ENCODE measurements around the gene BCAR1.
"Not testable (repeated sequence)": the region's sequence is repeated elsewhere in the genome, so short reads cannot be mapped to it uniquely, and the experiment has no call there.

The BCAR1 gene

DNA sequence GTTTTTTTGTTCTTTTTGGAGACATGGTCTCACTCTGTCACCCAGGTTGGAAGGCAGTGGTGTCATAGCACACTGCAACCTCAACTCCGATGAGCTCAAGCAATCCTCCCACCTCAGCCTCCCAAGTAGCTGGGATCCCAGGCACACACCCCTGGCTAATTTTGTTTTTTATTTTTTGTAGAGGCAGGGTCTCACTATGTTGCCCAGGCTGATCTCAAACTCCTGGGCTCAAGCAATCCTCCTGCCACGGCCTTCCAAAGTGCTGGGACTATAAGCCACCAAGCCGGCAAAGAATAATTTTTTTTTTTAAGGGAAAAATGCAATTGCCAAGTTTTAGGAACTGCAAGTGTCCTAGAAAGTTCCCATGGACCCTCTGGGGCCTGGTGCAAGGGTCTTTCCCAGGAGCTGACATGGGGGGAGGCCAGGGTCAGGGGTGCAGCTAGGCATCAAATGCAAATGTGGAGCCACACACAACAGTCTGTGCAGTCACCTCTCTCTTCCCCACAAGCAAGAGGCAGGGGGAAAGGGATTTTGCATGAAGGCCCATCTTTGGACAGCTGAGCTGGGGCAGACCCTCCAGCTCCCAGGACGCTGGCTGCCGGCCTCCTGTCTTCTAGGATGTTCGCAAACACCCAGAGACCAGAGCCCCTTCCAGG is 20.1 kb upstream of the BCAR1 start:
- DNase-seq (ENCODE audit: low read depth), result no peak

DNA sequence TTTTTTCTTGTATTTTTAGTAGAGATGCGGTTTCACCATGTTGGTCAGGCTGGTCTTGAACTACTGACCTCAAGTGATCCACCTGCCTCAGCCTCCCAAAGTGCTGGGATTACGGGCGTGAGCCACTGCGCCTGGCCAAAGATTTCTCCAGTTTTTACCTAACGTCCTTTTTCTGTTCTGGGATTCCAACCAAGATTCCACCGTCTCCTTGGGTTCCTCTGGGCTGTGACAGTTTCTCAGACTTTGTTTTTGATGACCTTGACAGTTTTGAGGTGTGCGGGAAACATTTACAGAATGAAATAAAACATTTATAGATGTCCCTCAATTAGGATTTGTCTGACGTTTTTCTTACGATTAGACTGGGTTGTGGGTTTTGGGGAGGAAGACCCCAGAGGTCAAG is 17.9 kb upstream of the BCAR1 start:
- not testable (repeated sequence) for DNase-seq (ENCODE audit: low read depth)

DNA sequence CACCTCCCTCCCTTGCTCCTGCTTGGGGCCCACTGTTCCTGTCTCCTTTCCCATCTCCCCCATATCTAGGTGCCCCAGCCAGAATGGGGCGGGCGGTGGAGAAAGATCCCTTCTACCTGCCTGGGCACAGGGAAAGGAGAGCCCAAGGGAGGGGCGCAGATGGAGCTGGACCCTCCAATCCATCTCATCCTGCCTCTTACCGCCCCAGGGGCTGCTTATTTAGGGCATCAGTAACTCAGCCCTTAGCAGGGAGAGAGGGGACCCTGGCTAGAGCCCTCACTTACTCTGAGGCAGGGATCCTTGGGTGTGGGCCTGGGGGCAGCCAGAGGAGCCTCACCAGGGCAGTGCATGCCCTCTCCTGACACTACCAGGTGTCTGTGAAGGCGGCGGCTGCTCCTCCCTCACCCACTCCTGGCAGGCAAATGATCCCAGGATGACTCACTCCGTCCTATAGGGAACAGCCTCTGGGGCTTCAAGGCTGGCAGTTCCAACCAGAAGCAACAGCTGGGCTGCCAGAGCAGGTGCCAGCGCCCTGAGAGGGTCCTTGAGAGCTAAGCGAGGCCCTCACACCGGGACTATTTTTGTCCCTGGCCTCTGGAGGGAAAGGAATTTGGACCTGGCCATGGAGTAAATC is 16.3 kb upstream of the BCAR1 start:
- DNase-seq (ENCODE audit: low read depth), result no peak

DNA sequence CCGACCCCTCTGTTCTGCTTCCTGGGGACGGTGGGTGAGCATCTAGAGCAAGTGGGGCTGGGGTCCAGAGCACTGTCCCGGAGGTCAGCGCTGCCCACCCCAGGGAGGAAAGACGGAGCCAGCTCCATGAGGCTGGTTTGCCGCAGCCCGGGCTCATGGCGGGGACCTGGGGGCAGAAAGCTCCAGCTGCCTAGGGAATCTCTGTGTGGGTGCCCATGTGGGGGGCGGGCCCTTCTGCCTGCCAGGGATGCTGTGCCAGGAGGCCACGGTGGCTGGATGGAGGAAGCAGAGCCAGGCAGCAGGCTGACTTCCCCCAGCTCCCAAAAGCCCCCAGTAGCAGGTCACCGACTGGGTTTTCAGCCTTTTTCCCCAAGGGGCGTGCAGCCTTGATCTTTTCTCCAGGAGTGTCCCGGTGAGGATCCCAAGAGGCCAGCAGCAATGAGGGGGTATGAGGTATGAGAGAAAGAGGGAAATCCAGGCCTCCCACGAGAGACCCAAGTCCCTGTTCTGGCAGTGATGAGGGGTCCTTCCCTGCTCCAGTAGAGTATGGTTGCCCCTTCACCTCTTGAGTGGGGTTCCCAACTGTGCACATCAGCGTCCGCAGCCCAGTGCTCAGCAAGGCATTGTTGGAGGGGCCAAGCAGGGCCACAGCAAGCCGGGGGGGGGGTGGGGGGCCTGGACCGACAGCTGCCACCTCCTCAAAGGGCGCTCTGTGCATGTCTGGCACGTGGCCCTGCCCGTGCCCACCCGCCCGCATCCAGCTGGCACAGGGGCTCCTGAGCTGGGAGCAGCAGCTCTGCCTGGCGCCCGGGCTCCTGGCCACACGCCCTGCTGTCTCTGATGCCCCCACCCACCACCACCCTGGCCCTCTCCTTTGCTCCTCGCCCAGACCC is 15.6 kb upstream of the BCAR1 start:
- no peak for DNase-seq (ENCODE audit: low read depth)

DNA sequence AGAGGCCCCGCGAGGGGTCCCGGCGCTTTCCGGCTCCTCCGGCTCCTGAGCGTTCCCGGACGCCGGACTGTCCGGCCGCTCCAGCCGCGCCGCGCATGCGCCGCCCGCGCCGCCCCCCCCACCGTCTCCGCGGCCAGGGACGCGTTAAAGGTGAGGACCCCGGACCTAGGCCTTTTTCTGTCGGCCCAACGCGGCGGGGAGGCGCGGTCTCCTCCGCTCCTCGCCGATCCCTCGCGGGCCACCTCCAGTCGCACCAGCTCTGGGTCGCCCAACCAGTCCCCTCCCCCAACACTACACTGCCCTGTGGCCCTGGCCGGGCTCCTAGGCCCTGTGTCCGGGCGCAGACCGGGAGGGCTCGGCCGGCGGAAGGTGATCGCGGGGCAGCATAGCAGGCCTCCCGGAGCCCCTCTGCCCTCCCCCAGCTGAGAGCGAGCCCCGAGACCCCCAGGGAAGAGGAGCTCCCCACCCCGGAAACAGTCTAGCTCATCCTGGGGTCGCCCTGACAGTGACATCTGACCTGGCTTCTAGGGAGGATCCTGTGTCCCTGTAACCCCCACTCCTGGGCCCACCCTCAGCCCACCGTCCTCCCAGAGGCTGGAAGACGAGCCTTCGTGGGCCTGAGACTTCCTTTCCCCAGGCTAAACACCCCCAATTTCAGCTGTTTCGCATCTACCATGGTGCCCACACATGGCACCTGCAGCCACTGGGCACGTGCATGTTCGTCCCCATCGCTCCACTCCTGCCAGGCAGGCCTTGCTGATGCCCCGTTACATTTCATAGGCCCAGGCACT is 14.7 kb upstream of the BCAR1 start:
- DNase-seq (ENCODE audit: low read depth), result no peak

DNA sequence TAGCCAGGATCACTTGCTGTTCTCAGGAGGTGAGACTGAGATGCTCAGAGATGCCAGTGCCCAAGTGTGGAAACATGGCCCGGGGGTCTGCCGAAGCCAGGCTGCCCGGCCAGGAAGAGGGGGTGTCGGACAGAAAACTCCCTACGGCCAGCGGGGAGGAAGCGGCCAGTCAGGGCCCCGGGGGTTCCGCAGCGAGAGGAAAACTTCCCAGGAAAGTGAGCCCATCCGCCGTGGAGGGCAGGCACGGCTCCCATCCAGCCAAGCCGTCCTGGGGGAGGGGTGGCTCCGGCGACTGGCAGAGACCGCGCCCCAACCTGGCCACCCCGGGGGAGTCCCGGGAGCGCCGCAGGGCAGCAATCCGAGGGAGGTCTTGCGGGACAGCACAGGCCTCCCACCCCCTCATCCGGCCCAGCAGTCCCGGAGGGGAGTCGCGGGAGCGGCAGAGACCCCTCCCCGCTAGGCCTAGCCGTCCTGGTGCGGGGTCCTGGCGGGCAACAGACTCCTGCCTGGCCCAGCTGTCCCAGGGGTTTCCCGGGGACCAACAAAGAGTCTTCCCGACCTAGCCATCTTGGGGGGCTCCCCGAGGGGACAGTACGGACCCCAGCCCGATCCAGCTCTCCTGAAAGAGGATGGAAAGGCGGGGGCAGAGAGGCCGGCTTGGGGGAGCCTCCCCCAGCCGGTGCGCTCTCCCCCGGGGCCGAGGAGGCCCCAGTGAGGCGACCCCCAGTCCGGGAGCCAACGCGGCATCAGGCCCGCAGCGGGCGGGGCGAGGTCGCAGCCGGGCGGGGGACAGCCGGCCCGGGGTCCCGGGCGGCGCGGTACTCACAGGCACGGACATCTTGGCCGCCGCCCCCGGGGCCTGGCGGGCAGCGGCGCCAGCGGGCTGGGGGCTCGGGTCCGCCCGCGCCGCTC is 13.8 kb upstream of the BCAR1 start:
- no peak for DNase-seq (ENCODE audit: low read depth)

DNA sequence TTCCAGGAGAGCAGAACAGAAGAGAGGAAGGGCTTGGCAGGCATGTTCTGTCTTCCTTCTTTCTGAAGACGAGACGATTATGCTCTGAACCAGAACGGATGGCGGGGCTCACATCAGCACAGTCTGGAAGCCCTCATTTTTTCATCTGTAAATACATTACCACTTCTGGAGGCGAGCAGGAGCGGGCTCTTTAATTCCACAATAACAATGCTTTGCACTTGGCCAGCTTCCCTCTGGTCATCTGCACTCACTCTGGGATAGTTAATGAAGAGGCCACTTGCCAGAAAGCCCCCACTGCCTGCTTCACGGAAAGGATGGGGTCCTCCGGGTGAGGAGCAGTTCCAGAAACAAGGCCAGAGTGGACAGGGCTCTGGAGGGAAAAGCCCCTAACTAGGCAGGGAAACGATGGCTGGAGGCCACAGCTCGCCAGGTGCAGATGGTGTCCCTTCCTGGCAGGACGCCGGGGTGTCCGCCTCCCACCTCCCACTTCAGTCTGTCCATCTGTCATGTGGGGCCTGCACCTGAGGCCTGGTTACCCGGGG is 13.1 kb upstream of the BCAR1 start:
- no peak for DNase-seq (ENCODE audit: low read depth)

DNA sequence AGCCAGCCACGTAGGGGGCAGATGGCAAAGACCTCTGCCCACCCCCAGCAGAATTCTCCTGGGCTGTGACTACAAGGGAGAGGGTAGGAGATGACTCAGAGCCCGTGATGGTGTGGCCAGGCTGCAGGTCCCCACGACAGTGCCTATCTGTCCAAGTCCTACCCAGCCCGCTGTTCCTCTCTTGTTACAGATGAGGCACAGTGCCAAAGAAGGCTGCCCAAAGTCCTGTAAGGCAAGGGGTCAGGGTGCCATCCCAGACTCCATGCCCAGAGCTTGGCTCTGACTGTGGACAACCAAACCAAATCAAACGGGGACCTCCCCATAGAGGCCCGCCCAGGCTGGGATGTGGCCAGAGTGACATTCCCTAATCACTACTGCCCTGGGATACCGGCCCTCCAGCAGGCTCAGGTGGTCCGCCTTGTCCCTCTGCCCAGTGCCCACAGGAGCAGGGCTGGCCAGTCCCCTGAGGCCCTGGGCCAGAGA is 12.6 kb upstream of the BCAR1 start:
- DNase-seq (ENCODE audit: low read depth), result no peak

DNA sequence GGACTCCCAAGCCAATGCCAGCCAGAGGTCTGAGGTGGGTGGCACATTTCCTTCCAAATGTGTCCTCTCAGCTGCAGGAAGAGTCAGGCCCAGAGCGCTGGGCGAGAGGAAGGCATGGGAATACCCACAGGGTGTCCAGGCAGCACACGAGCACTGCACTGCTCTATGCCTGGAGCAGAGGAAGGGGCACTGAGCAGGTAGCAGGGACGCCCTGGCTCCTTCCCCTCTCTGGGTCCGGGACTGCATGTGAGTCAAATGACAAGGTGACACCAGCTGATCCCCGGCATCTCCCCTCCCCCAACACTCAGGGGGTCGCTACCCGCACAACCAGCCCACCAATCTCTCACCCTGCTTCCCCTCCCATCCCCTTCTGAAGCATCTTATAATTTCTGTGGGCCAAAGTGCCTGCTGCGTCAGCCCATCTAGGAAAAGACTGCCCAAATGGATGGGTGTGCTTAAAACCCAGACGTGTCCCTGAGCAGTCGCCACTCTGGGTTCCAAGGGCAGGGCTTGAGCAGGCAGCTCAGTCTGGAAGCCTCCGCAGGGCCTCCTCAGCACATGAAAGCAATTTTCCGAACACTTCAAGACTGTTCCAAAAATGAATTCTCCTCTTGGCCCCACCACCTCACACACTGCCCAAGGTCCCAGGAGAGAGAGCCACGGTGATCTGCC is 12.0 kb upstream of the BCAR1 start:
- DNase-seq (ENCODE audit: low read depth), result no peak

DNA sequence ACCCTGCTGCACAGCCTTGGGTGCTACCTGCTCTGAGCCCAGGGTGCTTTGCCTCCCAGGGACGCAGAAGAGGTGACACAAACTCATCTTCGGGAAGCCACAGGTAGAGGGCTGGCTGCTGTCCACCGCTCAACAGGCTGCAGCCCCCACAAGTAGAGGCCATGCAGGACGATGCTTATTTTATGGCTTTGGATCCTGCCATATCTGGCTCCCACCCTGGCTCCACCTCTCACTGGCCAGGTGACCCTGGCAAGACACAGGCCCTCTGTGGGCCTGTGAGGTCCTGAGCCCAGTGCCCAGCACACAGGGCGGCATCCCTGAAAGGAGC is 11.3 kb upstream of the BCAR1 start:
- no peak for DNase-seq (ENCODE audit: low read depth)

DNA sequence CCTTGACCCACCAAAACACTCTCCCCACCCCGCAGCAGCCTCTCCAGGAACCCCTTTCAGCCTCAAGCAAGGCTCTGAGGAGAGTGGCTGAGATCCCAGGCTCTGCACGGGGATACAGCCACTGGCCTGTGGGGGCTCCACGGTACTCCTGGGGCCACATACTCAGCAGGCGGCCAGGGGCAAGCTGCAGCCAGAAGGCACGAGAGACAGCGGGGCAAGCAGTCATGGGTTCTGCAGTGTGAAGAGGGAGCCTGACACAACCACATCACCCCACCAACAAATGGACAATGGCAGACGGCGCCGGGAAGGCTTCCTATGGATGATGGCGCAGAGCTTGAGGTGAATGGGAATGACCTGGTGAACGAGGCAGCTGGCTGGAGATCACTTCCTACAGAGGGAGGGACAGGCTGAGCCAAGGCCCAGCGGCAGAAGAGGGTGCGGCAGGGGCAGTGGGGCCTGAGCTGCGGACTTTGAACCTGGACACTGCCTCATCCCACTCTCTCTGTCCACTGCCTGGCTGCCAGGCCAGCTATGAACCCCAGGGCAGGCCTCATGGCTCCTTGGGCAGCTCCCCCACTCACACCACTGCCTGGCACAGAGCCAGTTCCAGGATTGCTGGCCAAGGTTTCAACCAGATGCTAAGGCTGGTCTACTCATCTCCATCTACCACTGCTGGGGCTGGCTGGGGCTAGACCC is 10.8 kb upstream of the BCAR1 start:
- no peak for DNase-seq (ENCODE audit: low read depth)

DNA sequence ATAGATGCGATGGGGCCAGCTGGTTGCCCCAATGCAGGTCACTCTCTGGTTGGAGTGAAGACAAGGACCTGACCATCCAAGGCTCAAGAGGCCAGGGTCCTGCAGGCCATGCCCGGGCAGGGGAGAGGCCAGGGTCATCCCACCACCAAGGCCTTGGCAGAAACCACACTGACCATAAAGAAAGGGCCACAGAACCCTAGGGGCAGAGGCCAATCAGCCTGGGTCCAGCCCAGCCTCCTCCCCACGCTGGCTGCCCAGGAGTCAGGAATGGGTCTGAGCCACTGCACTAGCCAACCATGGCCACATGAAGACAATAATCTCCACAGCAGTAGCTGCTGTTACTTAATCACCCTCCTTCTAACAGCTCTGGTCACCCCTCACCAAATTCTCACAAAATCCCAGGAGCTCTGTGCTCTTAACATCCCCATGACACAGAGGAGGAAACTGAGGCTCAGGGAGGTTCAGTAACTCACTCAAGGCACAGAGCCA is 10.2 kb upstream of the BCAR1 start:
- no peak for DNase-seq (ENCODE audit: low read depth)

DNA sequence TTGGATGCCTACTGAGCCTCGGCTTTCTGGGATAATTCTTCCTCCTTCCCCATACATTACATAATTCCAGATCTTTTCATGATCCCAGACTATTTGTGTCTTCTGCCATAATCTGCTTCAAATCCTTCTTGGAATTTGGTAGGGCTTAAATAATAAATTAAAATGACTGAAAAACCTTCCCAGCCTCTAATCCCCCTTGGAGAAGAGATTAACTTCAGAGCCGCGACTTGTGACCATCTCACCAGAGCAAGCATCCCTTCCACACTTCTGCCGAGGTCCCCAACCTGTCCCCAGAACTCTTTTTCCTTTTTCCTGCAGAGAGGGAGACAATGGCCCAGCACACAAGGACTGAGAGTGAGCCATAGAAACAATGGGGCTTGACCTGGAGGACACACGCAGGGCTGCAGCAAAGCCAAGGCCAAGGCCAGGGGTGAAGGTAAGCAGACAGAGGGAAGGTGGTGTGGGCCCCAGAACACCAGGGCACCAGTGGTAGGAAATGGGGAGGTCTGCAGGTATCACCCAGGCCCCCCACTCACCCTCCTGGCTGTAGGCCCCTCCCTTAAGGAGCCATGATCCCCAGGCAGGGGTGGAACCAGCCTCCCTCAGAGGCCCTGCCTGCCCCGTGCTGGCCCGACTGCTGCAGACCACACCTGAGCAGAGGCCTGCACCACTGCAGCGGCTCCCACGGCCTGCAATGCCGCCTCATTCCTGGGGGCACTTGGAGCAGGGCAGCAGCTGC is 9.6 kb upstream of the BCAR1 start:
- no peak for DNase-seq (ENCODE audit: low read depth)

DNA sequence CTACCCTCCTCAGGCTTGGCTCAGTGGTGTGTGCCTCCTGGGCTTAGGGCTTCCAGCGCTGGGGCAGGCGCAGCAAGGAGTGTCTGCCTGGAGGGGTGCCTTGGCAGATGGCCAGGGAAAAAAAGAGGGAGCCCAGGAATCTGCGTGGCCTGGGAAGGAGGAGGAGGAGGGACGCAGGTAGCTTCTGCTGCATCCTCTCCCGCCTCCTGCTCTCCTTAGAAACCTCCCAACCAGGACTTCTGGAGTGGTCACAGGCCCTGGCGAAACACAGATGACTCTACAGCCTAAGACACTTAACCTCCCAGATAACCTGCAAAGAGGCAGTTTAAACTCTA is 7.3 kb upstream of the BCAR1 start:
- DNase-seq (ENCODE audit: low read depth), result no peak

DNA sequence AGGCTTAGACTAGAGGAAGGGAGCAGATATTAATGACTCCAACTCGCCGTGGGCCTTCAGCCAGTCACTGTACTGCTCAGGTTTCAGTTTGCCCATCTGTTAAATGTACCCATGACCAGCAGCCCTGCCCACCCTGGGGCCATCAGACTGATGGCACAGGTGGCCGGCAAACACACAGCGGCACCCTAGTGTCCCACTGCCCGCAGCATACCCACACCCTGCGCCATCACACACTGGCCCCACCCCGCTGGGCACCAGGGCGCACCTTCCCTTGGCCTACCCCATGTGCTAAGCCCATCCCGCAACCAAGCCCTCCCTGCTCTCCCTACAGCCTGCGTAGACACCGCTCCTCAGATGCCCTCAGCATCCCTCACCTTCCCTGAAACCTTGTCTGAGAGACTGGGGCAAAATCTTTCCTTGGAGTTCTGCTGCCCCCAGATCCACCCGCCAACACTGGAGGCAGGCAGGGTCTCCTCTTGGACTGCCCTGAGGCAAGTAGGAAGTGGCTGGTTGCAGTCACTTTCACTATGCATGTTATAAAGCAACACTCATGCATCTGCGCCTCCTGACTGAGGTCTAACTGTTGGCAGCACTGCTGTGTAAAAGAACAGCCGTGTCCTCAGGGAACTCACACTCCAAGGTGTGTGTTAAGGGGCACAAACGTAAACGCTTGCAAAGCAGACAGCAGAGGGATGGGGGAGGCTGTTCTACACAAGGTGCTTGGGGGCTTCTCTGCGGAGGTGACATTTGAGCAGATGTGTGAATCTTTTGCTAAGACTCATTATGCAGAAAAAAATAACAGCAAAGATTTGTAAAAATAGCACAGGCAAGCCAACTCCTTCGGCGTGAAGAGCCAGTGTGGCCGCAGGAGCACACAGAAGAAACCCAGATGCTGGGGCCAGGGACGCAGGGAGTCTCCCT is 6.7 kb upstream of the BCAR1 start:
- DNase-seq (ENCODE audit: low read depth), result no peak

DNA sequence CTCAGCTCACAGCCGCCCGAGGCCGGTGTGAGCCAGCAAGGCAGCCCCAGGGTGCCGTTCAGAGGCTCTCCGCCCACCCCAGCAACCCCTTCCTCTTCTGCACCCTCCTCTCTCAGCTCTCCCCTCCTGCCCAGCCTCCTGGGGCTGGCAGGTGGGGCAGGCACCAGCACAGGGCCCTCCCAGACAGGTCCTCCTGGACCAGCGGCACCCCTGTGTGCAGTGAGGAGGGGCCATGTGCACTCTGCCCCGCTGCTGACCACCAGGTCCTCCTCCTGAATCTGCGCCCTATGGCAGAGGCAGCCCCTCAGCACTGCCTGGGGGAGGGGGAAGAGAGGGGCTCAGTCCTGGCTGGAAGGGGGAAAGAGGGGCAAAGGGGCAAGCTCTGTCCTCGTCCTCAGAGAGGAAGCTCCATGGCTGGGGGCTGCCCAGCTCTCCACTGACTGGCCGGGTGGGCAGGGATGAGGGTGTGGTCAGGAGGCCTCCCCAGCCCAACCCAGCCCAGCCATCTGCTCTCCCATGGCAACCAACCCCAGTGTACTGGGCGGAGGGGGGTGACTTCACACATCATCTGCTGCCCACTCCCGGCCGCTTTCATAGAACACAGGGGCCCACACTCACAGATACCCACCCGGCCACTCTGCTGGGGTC is 5.4 kb upstream of the BCAR1 start:
- no peak for DNase-seq (ENCODE audit: low read depth)

DNA sequence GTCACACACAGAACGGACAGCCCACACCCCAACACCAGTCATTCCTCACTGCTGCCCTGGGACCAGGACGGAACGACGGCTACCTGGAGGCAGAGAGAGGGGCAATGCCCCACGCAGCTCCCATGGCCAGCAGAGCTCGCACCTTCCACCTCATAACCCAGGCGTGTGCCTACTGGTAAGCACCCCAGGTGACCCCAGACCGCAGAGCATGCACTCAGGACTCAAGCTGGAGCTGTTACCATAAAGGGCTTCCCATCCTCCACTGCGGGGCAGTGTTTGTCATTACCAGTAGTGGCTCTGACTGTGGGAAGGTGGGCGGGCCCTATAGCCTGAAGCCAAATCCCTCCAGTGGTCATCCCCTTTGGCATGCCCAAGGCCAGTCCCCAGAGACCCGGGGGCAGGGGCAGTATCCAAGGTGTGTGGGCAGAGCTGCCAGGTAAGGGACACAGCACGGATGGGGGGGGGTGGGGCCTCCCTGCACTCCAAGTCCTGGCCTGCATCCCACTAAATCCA is 4.7 kb upstream of the BCAR1 start:
- DNase-seq (ENCODE audit: low read depth), result no peak
